Occipital lobe (tissue), 2 donors: ENCODE measurements around the gene FAM25C. TPM values are rescaled to one million over a fixed set of nuclear protein-coding genes. Genes with fewer than 3 reads are reported as not detected.
"Not testable (repeated sequence)": the region's sequence is repeated elsewhere in the genome, so short reads cannot be mapped to it uniquely, and the experiment has no call there.

Experiments used
- DNase-seq: peaks from one replicate; lab custom pipeline; 2025; lab: John Stamatoyannopoulos, UW
- total RNA-seq: library from RNA; depleted of rRNA; stranded (reverse); fragments of >200 nt; gene quantifications from one replicate; pipeline ENCODE4 v1.2.3, GENCODE V29; 2014

The FAM25C gene
- not detected for total RNA-seq

- not testable (repeated sequence) for DNase-seq
Measured at GRCh38 chr10:47999691-48000090, at the start of gene FAM25C. TSS of gene FAM25C (minus strand) at chr10:47999791. CDS start at chr10:47999765, 26 bp downstream.

- DNase-seq, result not testable (repeated sequence)
Measured at GRCh38 chr10:48044557-48044956, 45.0 kb upstream of the FAM25C start.

GRCh38 chr10:48031390-48031789 is 31.8 kb upstream of the FAM25C start:
- not testable (repeated sequence) for DNase-seq

- DNase-seq, result not testable (repeated sequence)
Measured at GRCh38 chr10:48002306-48002705, 2.7 kb upstream of the FAM25C start.

GRCh38 chr10:47994045-47994444 is 5.5 kb downstream of the FAM25C start:
- DNase-seq, result not testable (repeated sequence)

- not testable (repeated sequence) for DNase-seq
Measured at GRCh38 chr10:47992560-47992959, 7.0 kb downstream of the FAM25C start.

- DNase-seq, result not testable (repeated sequence)
Measured at GRCh38 chr10:47991706-47992105, 7.9 kb downstream of the FAM25C start.

- not testable (repeated sequence) for DNase-seq
Measured at GRCh38 chr10:47990097-47990496, 9.5 kb downstream of the FAM25C start.

GRCh38 chr10:47989542-47989950 is 10.0 kb downstream of the FAM25C start:
- not testable (repeated sequence) for DNase-seq

- DNase-seq, result not testable (repeated sequence)
Measured at GRCh38 chr10:47988718-47989541, 10.7 kb downstream of the FAM25C start.

- DNase-seq, result not testable (repeated sequence)
Measured at GRCh38 chr10:47987952-47988351, 11.6 kb downstream of the FAM25C start.

GRCh38 chr10:47986413-47987230 is 13.0 kb downstream of the FAM25C start:
- DNase-seq, result not testable (repeated sequence)

GRCh38 chr10:47975409-47975808 is 24.2 kb downstream of the FAM25C start:
- DNase-seq, result not testable (repeated sequence)

- DNase-seq, result not testable (repeated sequence)
Measured at GRCh38 chr10:47973131-47973530, 26.5 kb downstream of the FAM25C start.

GRCh38 chr10:47972077-47972476 is 27.5 kb downstream of the FAM25C start:
- not testable (repeated sequence) for DNase-seq

GRCh38 chr10:47971598-47971997 is 28.0 kb downstream of the FAM25C start:
- DNase-seq, result not testable (repeated sequence)

GRCh38 chr10:47970047-47970446 is 29.5 kb downstream of the FAM25C start:
- not testable (repeated sequence) for DNase-seq

- not testable (repeated sequence) for DNase-seq
Measured at GRCh38 chr10:47968988-47969387, 30.6 kb downstream of the FAM25C start.

- DNase-seq, result not testable (repeated sequence)
Measured at GRCh38 chr10:47964280-47965063, 35.1 kb downstream of the FAM25C start.

GRCh38 chr10:47962785-47963184 is 36.8 kb downstream of the FAM25C start:
- not testable (repeated sequence) for DNase-seq

GRCh38 chr10:47960699-47961098 is 38.9 kb downstream of the FAM25C start:
- not testable (repeated sequence) for DNase-seq
